MG63 (cell line): ENCODE measurements around the gene PCDHGB6. TPM values are rescaled to one million over a fixed set of nuclear protein-coding genes. Genes with fewer than 3 reads are reported as not detected.
"Not testable (repeated sequence)": the region's sequence is repeated elsewhere in the genome, so short reads cannot be mapped to it uniquely, and the experiment has no call there.

Experiments used
- DNase-seq: peaks from one replicate; pipeline ENCODE4 v3.0.0-alpha.2; 2020
- H3K27me3 ChIP-seq: fragments of 250-450 bp; sonication (Bioruptor Pico); 2 replicates; pipeline ENCODE4 v1.5.1; 2020; ENCODE audit warnings: mild to moderate bottlenecking, moderate library complexity
- H3K36me3 ChIP-seq: fragments of 250-450 bp; sonication (Bioruptor Pico); 2 replicates; pipeline ENCODE4 v1.5.1; 2020; ENCODE audit warnings: mild to moderate bottlenecking, moderate library complexity
- H3K4me3 ChIP-seq: fragments of 250-450 bp; sonication (Bioruptor Pico); 2 replicates; pipeline ENCODE4 v1.5.1; 2020; ENCODE audit warnings: mild to moderate bottlenecking, moderate library complexity
- H3K9me3 ChIP-seq: fragments of 250-450 bp; sonication (Bioruptor Pico); 2 replicates; pipeline ENCODE4 v1.5.1; 2020; ENCODE audit warnings: mild to moderate bottlenecking, moderate library complexity
- total RNA-seq: library from RNA; depleted of rRNA; stranded (reverse); fragments of >200 nt; shearing (Covaris generic); gene quantifications from 2 replicates; pipeline ENCODE4 v1.2.3, GENCODE V29; 2014; ENCODE audit warnings: low replicate concordance; rRNA removed

Gene PCDHGB6
- total RNA-seq, 1 experiment from 2014 or later, result not detected

- no peaks in the 10 kb centered on the region for H3K27me3 ChIP-seq
- DNase-seq, result no peak
- H3K4me3 ChIP-seq, result no peak overlapping the region
- H3K36me3 ChIP-seq, result no peaks in the 10 kb centered on the region
- peaks cover 4% of the 10 kb centered on the region; the same call in 1 of the 2 replicates for H3K9me3 ChIP-seq
Measured at GRCh38 chr5:141431286-141431685, 23.5 kb downstream of the PCDHGB6 start.

GRCh38 chr5:141432308-141432707, 24.5 kb downstream of the PCDHGB6 start:
- H3K36me3 ChIP-seq, DNase-seq, H3K9me3 ChIP-seq, H3K27me3 ChIP-seq, H3K4me3 ChIP-seq: not testable (repeated sequence)

- DNase-seq, H3K27me3 ChIP-seq, H3K9me3 ChIP-seq, H3K36me3 ChIP-seq, H3K4me3 ChIP-seq: not testable (repeated sequence)
Measured at GRCh38 chr5:141432726-141433125, 24.9 kb downstream of the PCDHGB6 start.

GRCh38 chr5:141434006-141434405, 26.2 kb downstream of the PCDHGB6 start:
- Histone ChIP-seq H3K36me3 (no peaks in the 10 kb centered on the region), H3K27me3 (no peaks in the 10 kb centered on the region), H3K4me3 (no peak overlapping the region), H3K9me3 (peaks cover 4% of the 10 kb centered on the region; the same call in 1 of the 2 replicates)
- no peak for DNase-seq

GRCh38 chr5:141437221-141437620, 29.4 kb downstream of the PCDHGB6 start:
- no peak overlapping the region for H3K4me3 ChIP-seq

GRCh38 chr5:141439411-141440141, 31.8 kb downstream of the PCDHGB6 start:
- Histone ChIP-seq H3K4me3 (no peak overlapping the region), H3K27me3 (no peaks in the 10 kb centered on the region), H3K36me3 (no peaks in the 10 kb centered on the region), H3K9me3 (no peaks in the 10 kb centered on the region)
- DNase-seq, result no peak

More at GRCh38 chr5:141437221-141437620, 29.4 kb downstream of the PCDHGB6 start:
- H3K36me3 ChIP-seq, result no peaks in the 10 kb centered on the region
- no peaks in the 10 kb centered on the region for H3K27me3 ChIP-seq
- H3K9me3 ChIP-seq, result no peaks in the 10 kb centered on the region
- DNase-seq, result no peak

- DNase-seq, result no peak
- H3K4me3 ChIP-seq, result no peak overlapping the region
- H3K9me3 ChIP-seq, result no peaks in the 10 kb centered on the region
- H3K27me3 ChIP-seq, result no peaks in the 10 kb centered on the region
- H3K36me3 ChIP-seq, result no peaks in the 10 kb centered on the region
Measured at GRCh38 chr5:141440341-141440740, 32.5 kb downstream of the PCDHGB6 start.

- DNase-seq, result no peak
- Histone ChIP-seq H3K27me3 (no peaks in the 10 kb centered on the region), H3K36me3 (no peaks in the 10 kb centered on the region), H3K9me3 (no peaks in the 10 kb centered on the region), H3K4me3 (no peak overlapping the region)
Measured at GRCh38 chr5:141441571-141442170, 33.9 kb downstream of the PCDHGB6 start.

Other genes with a start within 250 kb of the PCDHGB6 start
- gene PCDHB7, start 235.4 kb upstream of the PCDHGB6 start, total RNA-seq, result 0.46 TPM in 1 of 2 replicates, not detected in the other
- gene PCDHB8, start 230.2 kb upstream of the PCDHGB6 start, total RNA-seq, result not detected in 2 replicates
- gene PCDHB16, start 225.6 kb upstream of the PCDHGB6 start, total RNA-seq, result 0.10 and 1.2 TPM in 2 replicates
- 1.9 TPM in 1 of 2 replicates, not detected in the other for gene PCDHB9, start 220.9 kb upstream of the PCDHGB6 start, total RNA-seq
- 0.10 TPM in 1 of 2 replicates, not detected in the other for gene PCDHB10, start 215.7 kb upstream of the PCDHGB6 start, total RNA-seq
- gene PCDHB11, start 208.4 kb upstream of the PCDHGB6 start, total RNA-seq, result 1.0 TPM in 1 of 2 replicates, not detected in the other
- gene PCDHB12, start 199.3 kb upstream of the PCDHGB6 start, total RNA-seq, result 0.16 TPM in 1 of 2 replicates, not detected in the other
- gene PCDHB13, start 194.1 kb upstream of the PCDHGB6 start, total RNA-seq, result 0.40 TPM in 1 of 2 replicates, not detected in the other
- gene PCDHB14, start 184.7 kb upstream of the PCDHGB6 start, total RNA-seq, result 0.74 and 3.8 TPM in 2 replicates
- 0.07 and 2.0 TPM in 2 replicates for gene PCDHB15, start 162.6 kb upstream of the PCDHGB6 start, total RNA-seq
- gene SLC25A2, start 104.0 kb upstream of the PCDHGB6 start, total RNA-seq, result not detected in 2 replicates
- gene TAF7, start 87.2 kb upstream of the PCDHGB6 start, total RNA-seq, result 183 and 217 TPM in 2 replicates
- gene PCDHGA1, start 77.5 kb upstream of the PCDHGB6 start, total RNA-seq, result 0.42 and 0.56 TPM in 2 replicates
- gene PCDHGA2, start 69.3 kb upstream of the PCDHGB6 start, total RNA-seq, result not detected in 2 replicates
- gene PCDHGA3, start 64.2 kb upstream of the PCDHGB6 start, total RNA-seq, result not detected in 2 replicates
- 0.59 and 1.3 TPM in 2 replicates for gene PCDHGB1, start 57.9 kb upstream of the PCDHGB6 start, total RNA-seq
- gene PCDHGA4, start 53.0 kb upstream of the PCDHGB6 start, total RNA-seq, result 0.23 and 0.44 TPM in 2 replicates
- gene PCDHGB2, start 48.0 kb upstream of the PCDHGB6 start, total RNA-seq, result 1.6 and 2.5 TPM in 2 replicates
- gene PCDHGA5, start 43.9 kb upstream of the PCDHGB6 start, total RNA-seq, result not detected in 2 replicates
- 0.81 TPM in 1 of 2 replicates, not detected in the other for gene PCDHGB3, start 37.8 kb upstream of the PCDHGB6 start, total RNA-seq
- 0.20 and 2.3 TPM in 2 replicates for gene PCDHGA6, start 34.1 kb upstream of the PCDHGB6 start, total RNA-seq
- gene PCDHGA7, start 25.3 kb upstream of the PCDHGB6 start, total RNA-seq, result 0.07 and 0.67 TPM in 2 replicates
- gene PCDHGB4, start 20.3 kb upstream of the PCDHGB6 start, total RNA-seq, result 0.17 and 0.26 TPM in 2 replicates
- gene PCDHGA8, start 15.4 kb upstream of the PCDHGB6 start, total RNA-seq, result 0.03 and 0.59 TPM in 2 replicates
- gene PCDHGB5, start 10.1 kb upstream of the PCDHGB6 start, total RNA-seq, result 0.53 TPM in 1 of 2 replicates, not detected in the other
- not detected in 2 replicates for gene PCDHGA9, start 5.2 kb upstream of the PCDHGB6 start, total RNA-seq
- 1.0 and 1.2 TPM in 2 replicates for gene PCDHGA10, start 5.0 kb downstream of the PCDHGB6 start, total RNA-seq
- 0.10 TPM in 1 of 2 replicates, not detected in the other for gene PCDHGB7, start 9.7 kb downstream of the PCDHGB6 start, total RNA-seq
- not detected in 2 replicates for gene PCDHGA11, start 13.0 kb downstream of the PCDHGB6 start, total RNA-seq
- not detected in 2 replicates for gene PCDHGA12, start 22.5 kb downstream of the PCDHGB6 start, total RNA-seq
- gene PCDHGC3, start 67.9 kb downstream of the PCDHGB6 start, total RNA-seq, result 42.3 and 49.8 TPM in 2 replicates
- gene PCDHGC4, start 77.0 kb downstream of the PCDHGB6 start, total RNA-seq, result not detected in 2 replicates
- gene PCDHGC5, start 81.1 kb downstream of the PCDHGB6 start, total RNA-seq, result 0.46 TPM in 1 of 2 replicates, not detected in the other
- gene DIAPH1, start 211.0 kb downstream of the PCDHGB6 start, total RNA-seq, result 28.4 and 43.9 TPM in 2 replicates
- gene HDAC3, start 228.8 kb downstream of the PCDHGB6 start, total RNA-seq, result 122 and 169 TPM in 2 replicates
- 13.2 and 15.1 TPM in 2 replicates for gene RELL2, start 229.0 kb downstream of the PCDHGB6 start, total RNA-seq
- 3.4 and 5.8 TPM in 2 replicates for gene FCHSD1, start 243.4 kb downstream of the PCDHGB6 start, total RNA-seq